ENCODE measurements around the gene KLHL28.

The KLHL28 gene

DNA sequence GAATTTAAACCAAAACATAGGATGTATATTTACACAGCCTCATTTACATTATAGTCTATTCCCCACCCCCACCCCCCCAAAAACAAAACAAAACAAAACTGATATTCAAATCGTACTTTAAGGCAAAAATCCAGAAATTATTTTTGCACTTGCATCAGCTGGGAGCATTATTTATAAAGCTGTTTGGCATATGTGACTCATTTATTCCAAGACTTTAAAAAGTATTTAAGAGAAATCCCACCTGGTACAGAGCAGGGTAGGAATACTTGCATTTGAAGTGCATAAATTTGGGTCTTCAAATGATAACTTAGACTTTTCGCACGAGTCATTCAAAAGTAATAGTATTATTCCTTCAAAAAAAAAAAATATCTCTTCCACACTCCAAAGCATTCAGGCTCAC is 1.1 kb downstream of the KLHL28 start:
- no peak for DNase-seq

DNA sequence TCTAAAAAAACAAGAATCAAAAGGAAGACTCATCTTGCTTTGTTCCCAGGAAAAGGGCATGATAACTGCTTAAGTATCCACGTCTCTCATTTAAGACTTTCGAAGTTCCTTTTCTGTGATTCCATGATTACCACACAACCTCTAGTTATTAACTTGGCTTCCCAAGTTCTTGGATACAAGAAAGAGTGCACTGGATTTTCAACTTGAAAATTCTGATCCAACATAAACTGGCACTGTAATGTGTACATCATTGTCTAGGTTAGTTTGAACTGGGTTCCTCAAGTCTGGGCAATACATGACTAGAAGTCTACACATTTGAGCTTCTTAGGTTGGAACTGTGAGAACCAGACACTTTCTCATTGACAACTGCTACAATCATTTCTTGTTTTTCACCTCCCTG is 1.6 kb downstream of the KLHL28 start:
- DNase-seq, result no peak

DNA sequence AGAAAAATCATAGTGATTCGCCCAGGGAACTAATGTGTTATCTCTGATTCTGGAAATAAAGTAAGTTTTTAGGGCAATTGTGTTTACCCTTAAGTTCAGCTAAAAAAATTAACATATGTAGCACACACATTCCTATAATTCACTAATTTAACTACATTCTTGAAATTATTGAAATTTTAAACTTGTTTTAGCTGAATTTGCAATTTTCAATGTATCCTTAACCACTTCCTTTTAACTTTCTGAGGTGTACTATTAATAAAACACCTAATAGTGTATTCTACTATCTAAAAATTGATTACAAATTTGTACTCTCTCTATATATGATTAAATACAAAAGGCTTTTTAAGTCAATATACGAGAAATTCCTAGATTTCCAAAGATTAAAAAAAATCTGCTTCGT is 2.2 kb downstream of the KLHL28 start:
- no peak for DNase-seq

DNA sequence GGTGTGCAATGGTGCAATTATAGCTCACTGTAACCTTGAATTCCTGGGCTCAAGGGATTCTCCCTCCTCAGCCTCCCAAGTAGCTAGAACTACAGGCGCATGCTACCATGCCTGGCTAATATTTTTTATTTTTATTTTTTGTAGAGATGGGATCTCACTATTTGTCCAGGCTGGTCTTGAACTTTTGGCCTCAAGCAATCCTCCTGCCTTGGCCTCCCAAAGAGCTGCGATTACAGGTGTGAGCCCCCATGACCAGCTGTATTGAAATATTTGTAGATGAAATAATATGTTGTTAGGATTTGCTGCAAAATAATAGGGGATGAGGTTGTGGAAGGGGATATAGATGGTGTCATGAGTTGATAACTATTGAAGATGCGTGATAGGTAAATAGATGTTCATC is 4.9 kb downstream of the KLHL28 start:
- no peak for DNase-seq

DNA sequence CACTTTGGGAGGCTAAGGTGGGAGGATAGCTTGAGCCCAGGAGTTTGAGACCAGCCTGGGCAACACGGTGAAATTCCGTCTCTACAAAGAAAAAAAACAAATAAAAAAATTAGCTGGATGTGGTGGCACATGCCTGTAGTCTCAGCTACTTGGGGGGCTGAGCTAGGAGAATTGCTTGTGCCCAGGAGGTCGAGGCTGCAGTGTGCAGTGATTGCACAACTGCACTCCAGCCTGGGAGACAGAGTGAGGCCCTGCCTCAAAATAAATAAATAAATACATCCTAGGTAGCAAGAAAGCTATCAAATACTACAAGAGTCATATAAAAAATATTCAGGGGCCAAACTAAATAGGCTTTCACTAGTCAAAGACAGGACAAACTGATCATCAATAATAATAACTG is 6.2 kb downstream of the KLHL28 start:
- no peak for DNase-seq

DNA sequence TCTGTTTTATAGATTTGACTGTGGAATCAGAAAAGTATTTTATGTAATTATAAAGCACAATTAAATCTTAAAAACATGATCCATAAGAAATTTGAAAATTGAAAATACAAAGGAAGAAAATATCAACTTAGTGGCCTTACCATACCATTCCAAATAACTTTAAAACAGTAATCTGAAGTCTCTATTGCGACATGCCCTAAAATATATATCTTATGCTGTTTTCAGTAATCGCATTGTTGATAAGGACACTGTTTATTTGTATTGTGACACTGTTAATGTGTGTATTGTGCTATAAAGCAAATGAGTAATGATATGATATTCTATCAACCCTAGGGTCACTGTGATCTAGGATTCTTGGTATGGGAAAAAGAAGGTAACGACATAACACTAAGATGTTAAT is 7.0 kb downstream of the KLHL28 start:
- no peak for DNase-seq

DNA sequence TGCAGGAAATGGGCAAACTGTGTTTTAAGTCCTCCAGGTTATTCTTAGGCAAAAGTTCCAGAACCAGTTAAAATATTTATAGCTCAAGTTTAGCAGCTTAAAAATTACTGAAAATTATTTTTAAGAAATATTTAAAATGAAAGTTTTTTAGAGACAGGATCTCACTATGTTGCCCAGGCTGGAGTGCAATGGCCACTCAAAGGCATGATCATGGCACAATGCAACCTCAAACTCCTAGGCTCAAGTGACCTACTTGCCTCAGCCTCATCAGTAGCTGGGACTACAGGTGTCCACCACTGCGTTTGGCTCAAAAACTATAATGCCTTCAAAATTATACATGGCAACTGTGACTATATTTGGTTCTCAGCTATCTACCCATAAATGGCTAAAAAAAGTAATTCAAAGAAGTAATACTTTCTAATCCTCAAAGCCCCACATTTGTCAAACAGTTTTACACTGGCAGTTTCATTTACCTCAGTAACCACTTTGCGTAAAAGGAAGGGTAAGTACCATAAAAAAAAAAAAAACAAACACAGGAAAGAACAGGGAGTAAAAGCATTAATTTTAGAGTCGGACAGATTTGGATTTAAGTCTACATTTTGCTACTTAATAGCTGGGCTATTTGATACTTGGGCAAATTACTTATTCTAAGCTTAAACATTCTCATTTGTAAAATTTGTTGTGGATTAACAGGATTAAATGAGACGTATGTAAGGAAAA is 9.2 kb downstream of the KLHL28 start:
- no peak for DNase-seq

DNA sequence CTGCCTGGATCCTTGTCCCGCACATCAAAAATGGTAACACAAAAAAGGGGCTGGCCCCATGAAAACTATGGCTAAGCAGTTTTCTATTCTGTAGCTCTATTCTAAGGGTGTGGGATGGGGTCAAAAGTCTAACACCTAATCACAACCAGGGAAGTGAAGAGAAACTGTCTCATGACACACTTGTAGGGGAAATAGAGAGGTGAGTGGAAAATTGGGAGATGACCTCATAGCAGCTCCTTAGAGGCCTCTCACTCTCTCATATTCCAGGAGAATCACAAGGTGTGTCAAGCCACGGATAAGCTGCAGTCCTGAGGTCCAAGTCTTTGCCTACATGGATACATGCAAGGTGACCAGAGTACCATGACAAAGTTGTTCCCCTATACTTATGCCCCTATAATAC is 10.7 kb downstream of the KLHL28 start:
- no peak for DNase-seq

DNA sequence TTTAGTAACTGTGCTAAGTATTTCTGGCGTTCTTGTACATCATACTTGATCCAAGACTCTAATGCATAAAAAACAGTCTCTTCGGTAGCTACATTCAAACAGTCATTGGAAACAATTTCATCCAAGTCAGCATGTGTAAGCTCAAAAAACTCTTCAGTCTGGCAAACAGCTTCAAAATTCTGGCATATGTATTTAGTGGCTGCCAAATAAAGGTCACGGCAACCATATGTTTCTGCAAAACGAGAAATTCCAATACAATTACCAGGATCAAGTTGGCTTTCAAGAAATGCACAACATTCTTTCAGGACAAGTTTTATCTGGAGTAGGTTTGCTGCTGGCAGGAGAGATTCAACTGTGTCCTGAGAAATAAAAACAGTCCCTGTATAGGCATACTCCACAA is 16.5 kb downstream of the KLHL28 start:
- DNase-seq, result peak in 1 of 14 donors; percentile 27

DNA sequence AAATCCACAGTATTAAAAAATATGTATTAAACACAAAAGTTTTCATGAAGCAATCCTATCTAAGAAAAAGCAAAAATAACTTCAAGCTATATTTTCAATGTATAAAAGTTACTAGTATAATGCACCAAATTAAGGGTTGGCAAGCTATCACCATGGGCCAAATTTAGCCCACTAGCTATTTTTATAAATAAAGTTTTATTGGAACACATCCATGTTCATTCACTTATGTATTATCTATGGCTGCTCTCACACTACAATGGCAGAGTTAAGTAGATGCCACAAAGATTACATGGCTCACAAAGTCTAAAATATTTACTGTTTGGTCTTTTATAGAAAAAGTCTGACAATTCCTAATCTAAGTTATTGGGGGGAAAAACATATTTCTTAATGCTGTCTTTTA is 17.6 kb downstream of the KLHL28 start:
- DNase-seq, result no peak

DNA sequence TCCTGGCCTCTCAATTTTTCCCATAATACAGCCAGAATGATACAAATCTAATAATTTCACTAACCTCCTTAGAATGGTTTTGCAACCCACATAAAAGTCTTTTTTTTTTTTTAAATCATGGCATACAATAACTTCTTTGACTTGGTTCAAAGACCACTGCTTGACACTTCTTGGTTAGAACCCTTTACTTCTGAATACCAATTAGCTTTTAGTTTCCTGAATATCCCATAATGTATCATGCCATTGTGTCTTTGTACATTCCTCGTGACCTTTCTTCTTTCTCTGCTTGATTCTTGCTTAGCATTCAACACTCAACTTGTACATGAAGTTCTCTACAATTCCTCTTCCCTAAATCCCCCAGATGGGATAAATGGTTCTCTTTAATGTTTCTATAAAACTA is 19.3 kb downstream of the KLHL28 start:
- no peak for DNase-seq

DNA sequence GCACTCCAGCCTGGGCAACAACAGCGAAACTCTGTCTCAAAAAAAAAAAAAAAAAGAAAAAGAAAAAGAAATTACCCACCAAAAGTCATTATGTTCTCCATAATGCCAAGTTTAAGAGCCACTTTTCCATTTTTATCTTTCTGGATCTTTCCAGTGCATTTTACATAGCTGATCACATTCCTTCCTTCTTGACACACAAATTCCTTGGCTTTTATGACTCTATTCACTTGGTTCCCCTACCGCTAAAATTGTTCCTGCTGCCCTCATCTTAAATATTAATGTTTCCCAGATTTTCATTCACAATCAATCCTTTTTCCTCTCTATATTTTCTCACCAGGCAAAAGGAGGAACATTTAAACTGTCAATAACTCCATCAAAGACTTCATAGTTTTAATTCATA is 20.2 kb downstream of the KLHL28 start:
- no peak for DNase-seq

DNA sequence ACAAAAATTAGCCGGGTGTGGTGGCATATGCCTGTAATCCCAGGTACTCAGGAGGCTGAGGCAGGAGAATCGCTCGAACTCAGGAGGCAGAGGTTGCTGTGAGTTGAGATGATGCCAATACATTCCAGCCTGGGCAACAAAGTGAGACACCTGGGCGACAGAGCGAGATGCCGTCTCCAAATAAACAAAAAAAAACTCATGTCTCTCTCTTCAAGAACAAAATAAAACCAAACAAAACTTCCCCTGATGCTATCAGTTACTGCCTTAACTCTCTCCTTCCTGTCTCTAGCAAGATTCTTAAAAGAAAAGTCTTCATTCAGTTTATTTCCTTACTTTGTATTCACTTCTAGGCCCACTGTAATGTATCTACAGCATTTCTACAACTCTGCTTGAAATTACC is 20.8 kb downstream of the KLHL28 start:
- DNase-seq, result no peak

DNA sequence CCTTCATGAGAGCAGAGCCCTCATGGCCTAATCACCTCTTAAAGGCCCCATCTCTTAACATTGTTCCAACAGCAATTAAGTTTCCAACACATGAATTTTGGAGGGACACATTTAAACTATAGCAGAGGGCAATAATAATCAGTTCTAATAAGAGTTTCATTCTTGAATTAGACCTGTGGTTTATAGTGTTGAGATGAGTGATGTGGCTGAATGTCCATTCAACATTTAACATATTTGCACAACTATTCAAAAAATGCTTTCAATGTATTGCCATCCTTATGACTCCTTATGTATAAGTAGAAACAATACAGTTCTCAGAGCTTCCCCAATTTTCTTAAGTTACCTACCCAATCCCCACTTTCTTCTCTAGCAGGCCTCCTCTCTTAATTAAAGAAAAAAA is 21.5 kb downstream of the KLHL28 start:
- DNase-seq, result no peak

DNA sequence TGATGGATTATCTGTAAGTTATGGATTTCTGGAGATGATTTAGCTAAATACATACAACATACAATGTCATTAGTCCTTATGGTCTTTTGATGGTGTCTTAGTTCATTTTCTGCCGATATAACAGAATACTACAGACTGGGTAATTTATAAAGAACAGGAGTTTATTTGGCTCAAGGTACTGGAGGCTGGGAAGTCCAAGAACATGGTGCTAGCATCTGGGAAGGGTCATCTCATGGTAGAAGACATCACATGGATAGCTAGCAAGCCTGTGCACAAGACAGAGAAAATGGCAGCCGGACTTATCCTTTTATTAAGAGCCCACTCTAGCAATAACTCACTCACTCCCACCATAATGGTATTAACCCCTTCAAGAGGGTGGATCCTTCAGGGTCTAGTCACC is 24.2 kb downstream of the KLHL28 start:
- no peak for DNase-seq

DNA sequence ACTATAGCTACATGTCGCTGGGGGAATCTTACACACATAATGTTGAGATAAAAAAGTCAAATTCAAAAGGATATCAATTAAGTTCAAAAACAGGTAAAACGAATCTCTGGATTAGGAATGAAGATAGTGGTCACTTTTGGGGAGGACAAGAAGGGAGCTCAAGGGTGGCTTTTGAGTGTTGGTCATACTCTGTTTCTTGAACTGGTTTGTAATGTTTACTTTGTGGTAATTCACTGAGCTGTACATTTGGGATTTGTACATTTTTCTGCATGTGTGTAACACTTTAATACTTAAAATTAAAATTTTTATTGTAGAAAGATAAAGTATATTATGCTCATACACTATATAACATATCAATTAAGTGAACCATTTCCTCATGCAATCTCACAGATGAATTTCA is 26.6 kb downstream of the KLHL28 start:
- no peak for DNase-seq

DNA sequence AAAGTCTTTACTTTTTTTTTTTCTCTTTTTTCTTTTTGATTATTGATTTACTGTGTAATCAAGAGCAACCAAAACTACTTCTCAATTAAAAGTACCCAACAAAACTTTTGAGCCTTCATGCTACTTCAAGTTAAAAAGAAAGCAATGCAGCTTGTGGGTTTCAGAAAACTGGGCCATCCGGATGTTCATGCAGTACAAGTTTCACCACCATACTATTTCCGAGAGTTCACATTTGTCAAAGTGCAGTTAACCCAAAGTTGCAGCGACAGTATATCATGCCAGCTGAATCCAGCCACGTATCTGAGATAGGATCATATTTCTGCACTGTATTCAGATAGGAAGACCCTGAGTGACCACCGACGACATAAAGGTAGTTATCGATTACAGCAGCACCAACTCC is 33.0 kb downstream of the KLHL28 start:
- DNase-seq, result no peak

DNA sequence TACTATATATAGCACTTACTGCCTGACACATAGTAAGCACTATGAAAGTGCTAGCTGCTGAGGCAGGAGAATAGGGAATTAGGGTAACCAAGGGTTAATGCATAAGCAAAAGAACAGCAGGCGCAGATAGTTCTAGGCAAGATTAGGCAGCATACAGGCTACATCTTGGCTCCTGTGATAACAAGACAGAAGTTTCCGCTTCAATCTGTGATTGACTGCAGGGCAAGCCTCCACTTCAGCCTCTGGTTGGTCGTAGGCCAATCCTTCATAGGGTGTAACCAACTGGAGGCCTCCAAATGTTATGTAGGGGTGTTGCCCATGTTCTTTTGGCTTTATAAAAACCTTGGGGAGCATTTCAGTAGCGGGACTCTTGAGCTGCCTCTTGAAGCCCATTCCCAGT is 46.9 kb downstream of the KLHL28 start:
- no peak for DNase-seq

DNA sequence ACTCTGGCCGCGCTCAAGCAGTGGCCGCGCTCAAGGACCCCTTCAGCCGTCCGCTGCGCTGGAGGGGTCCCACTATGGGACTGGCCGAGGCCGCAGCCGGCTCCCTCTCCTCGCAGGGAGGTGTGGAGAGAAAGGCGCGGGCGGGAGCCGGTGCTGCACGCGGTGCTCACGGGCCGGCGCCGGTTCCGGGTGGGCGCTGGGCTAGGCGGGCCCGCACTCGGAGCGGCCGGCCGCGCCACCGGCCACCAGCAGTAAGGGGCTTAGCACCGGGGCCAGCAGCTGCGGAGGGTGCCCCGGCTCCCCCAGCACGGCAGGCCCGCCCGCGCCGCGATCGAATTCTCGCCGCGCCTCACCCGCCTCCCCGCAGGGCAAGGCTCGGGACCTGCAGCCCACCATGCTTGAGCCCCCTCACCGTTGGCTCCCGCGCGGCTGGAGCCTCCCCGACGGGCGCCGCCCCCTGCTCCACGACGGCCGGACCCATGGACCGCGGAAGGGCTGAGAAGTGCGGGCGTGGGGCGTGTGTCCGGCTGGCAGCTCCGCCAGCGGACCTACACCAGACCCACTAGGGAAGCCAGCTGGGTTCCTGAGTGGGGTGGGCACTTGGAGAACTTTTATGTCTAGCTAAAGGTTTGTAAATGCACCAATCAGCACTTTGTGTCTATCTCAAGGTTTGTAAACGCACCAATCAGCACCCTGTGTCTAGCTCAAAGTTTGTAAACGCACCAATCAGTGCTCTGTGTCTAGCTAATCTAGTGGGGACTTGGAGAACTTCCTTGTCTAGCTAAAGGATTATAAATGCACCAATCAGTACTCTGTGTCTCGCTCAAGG is 49.5 kb downstream of the KLHL28 start:
- DNase-seq, result no peak

DNA sequence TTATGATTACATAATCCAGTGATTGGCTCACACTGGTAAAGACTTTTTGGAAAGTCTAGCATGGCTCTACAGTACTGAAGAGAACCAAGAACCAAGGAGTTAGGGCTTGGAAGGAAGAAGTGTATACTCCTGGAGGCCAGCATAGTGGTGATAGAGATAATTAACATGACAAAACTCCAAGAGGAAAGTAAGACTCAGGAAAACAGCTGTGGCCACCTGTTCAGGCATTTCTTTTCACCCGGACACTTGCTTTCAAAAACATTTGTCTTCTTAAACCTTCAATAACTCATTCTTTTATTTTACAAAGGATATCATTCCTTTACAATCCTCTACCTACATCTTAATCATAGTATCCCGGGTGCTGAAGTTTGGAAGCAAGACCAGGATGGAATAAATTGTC is 50.9 kb downstream of the KLHL28 start:
- no peak for DNase-seq

DNA sequence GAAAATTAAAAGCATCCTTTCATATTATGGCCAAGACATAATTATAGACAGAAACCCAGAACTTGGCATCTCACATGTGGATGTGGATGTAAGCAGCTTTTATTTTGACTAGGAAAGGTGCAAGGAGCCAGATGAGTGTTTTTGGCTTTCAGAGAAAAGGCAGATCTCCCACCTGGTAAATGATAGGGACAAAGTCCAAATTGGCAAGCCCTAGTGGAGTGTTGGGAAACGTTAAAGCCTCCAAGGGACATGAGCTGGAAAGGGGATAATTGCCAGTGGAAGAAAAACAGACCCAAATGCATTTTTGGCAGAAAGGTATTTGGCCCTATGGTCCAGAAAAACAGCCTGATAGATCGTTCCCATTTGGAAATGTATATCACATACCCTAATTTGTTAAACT is 60.1 kb downstream of the KLHL28 start:
- no peak for DNase-seq

DNA sequence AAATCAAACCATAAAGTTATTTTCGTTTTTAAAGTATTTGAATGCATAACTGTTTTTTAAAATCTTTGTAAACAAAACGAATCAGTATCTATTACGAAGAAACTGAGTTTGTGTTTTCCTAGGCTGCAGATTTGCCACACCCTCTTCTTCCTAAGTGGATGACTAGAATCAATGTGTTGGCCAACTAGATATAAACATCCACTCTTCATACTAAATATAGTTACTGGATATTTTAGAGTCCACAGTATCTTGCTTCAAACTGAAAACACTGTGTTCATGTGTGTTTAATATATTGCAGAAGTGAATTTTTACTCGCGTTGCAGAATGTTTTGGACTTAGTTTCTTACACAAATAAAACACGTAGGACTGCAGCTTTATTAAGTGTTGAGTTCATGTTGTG is 63.2 kb downstream of the KLHL28 start:
- no peak for DNase-seq

DNA sequence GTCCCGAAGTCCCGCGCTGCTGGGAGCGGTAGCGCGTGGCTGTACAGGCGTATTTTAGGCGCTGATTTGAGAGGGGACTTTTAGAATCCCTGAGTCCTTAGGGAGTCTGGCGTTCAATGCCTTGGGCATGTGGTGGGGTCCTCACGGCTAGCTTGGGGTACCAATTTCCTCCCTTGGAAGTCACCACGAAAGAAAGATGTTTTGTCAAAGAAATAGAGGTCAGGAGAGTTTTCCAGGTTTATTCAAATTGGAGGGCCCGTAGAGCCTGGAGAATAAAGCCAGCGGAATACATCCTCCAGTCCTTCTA is 63.9 kb downstream of the KLHL28 start:
- DNase-seq, result peak in 1 of 14 donors; percentile 62

DNA sequence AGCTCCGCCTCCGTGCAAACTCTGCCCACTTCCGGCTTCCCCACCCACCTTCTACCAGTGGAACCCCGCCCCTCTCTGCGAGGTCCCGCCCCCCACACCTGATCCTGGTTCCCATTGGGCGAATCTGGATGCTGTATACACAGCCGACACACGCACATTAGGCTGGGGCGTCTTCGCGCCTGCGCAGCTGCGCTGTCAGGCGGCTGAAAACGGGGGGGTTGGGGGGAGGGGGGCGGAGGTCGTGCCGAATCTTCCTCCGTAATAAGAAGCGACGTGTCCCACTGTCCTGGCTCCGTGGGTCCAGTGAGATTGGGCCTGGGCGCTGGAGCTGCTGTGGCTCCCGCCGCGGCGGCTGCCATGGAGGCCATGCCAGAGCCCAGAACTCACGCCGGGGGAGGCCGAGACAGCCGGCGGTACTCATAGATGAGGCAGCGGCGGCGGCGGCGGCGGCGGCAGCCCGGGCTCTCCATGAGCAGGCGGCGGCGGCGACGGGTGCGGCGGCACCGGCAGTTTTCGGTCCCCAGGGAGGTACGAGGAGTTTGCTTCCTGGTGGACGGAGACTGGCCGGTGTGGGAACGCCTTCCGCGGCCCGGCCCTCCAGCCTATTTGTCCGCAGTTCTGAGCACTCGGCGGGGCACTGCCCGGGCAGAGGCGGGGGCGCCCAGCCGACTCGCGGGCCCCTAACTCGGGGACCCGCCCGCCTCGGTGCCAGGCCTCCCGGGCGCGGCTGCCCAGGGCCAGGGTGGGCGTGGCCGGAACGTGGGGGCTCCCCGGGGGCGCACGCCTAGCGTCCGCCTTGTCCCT is 64.5 kb downstream of the KLHL28 start:
- peak; percentile 74 to 97 (median 92) for DNase-seq

Measured in C1 segment of cervical spinal cord (tissue), 14 donors.